HG02623 (cell line): ENCODE measurements around the gene LRSAM1.

Experiments used
- ATAC-seq: cut with Tn5 transposase; IDR thresholded peaks from one replicate; pipeline ENCODE4 v1.9.1; 2021; ENCODE audit warnings: moderate library complexity; ENCODE audit not compliant: unreplicated experiment

Gene LRSAM1

GRCh38 chr9:127424676-127424999 lies 26.7 kb upstream of the LRSAM1 start:
- ATAC-seq, result no peak

DNA sequence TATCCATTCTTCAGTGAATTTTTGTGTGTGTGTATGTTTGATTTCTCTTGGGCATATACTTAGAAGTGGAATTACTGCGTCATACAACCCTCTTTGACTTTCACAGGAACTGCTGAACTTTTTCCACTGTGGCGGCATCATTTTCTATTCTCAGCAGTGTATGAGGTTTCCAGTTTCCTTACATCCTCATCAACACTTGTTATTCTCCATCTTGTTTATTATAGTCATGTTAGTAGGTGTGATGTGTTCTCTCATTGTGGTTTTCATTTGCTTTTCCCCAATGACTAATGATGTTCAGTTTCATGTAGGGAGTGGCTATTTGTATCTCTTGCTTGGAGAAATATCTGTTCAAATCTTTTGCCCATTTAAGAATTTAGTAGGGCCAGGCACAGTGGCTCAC lies 24.6 kb upstream of the LRSAM1 start:
- no peak for ATAC-seq

GRCh38 chr9:127428348-127428747 lies 23.0 kb upstream of the LRSAM1 start:
- ATAC-seq, result no peak

DNA sequence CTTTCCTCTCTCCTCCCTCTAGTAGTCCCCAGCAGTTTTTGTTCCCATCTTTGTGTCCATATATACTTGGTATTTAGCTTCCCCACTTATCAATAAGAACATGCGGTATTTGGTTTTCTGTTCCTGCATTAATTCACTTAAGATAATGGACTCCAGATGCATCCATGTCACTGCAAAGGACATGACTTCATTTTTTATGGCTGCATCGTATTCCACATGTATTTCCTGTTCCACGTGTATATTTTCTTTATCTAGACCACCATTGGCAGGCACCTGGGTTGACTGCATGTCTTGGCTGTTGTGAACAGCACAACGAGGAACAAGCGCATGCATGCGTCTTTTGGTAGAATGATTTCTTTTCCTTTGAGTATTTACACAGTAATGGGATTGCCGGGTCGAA lies 20.9 kb upstream of the LRSAM1 start:
- ATAC-seq, result no peak

DNA sequence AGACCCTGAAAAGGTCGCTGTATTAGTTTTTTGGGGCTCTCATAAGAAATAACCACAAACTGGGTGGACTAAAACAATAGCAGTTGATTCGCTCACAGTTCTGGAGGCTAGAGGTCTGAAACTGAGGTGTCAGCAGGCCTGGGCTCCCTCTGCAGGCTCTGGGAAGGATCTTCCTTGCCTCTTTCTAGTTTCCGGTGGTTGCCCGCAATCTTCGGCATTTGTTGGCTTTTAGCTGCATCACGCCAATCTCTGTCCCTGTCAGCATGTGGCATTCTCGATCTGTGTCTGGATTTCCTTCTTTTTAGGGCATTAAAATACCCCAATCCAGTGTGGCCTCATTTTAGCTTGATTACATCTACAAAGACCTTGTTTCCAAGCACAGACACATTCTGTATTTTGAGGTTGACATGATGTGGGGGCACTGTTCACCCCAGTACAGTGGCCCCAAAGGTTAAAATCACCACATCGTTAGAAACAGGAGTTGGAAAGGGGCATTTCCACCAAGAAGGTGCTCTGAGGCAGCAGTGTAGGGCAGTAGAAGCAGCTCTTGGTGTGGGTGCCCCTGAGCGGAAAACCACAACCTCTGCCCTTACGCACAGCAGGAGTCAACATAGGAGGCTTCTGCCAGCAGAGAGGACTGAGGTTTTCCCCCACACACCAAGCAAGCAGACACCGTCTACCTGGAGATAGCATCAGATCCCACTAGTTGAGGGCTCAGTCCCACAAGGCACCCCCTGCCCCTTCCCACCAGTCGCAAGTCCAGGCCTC lies 13.6 kb upstream of the LRSAM1 start:
- ATAC-seq, result no peak

GRCh38 chr9:127438394-127438793 lies 12.9 kb upstream of the LRSAM1 start:
- ATAC-seq, result no peak

- no peak for ATAC-seq
These were observed 6.9 kb upstream of the LRSAM1 start for GRCh38 chr9:127444283-127444920.

DNA sequence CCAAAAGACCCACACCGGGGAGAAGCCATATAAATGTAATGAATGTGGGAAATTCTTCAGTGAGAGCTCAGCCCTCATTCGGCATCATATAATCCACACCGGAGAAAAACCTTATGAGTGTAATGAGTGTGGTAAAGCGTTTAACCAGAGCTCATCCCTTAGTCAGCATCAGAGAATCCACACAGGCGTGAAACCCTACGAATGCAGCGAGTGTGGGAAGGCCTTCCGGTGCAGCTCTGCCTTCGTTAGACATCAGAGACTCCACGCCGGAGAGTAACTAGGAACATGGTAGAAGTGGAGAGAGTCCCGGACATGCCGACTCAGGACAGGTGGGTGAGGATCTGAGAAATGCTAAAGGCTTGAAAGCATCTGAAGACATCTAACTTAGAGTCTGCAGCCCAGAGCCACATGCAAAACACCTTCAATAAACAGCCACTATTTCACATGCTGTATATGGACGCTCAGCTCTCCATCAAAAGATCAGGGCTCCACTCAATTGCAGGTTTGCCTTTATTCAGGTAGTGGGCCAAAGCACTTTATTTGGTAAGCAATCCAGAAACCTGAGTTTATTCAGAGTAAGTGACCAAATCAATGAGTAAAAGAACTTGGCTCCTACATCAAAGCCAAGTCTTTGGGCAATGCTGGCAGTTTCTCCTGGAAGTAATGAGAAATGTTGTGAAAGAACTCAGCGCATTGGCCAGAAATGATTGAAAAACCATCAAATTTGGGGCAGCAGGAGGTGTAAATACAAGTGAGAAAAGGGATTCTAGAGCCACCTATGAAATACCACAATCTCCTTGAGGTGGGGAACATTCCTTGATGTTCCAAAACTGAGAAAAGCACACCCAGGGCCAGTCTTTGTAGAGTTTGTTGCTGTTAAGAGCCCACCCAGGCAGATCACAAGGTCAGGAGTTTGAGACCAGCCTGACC lies 6.1 kb upstream of the LRSAM1 start:
- ATAC-seq, result no peak

DNA sequence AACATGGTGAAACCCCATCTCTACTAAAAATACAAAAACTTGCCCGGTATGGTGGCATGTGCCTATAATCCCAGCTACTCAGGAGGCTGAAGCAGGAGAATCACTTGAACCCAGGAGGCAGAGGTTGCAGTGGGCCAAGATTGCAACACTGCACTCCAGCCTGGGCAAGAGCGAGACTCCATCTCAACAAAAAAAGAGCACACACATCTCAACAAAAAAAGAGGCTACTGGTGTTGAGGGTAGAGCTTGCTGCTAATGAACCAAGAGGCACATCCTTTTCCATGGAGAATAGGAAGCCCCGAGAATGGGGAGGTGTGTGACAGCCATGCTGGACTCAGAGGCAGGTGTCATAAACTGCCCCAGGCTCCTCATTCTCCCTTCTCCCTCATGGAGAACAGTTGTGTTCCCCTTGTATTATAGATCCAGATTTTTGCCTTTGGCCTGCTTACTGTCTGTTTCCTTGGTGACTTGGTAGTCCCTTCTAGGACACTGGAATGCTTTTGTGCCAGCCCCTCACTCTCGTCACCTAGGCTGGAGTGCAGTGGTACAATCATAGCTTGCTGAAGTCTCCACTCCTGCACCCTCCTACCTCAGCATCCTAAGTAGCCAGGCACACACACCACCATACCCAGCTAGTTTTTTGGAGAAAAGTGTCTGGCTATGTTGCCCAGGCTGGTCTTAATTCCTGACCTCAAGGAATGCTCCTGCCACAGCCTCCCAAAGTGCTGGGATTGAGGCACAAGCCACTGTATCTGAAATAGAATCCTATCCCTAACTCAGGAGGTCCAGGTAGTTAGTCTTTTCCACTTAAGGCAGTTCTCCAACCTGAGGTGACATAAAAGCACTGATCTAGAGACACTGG lies 5.2 kb upstream of the LRSAM1 start:
- no peak for ATAC-seq

- ATAC-seq, result no peak
These were observed 4.4 kb upstream of the LRSAM1 start for GRCh38 chr9:127446713-127447415.

GRCh38 chr9:127447416-127448111 lies 3.7 kb upstream of the LRSAM1 start:
- ATAC-seq, result no peak

- ATAC-seq, result no peak
These were observed 3.1 kb upstream of the LRSAM1 start for GRCh38 chr9:127448112-127448805.

DNA sequence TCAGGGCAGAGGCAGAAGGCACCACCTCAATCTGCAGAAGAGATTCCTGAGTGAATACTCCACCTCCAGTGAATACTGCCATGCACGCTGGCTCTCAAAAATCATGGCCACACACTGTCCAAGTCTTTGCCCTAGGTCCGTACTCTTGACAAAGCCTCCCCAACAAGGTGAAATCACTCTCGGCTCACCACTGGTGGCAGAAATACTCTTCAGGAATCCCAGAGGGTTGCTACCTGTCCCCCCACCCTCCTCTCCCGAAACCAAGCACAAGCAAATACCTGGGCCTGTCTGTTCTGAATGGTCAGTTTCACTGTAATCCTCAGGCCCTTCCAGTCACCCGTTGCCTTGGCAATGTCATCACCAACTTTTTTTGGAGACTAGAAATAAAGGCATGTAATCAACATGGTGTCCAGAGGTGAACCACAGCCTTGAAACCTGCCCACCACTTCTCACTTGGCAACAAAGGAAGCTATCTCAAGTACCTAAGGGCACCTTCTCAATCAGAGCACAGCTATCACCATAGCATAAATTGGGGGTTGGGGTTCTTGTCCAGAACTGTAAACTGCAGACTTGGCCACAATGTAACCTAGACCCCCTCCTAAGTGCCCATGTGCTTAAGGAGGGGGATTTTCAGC lies 1.9 kb upstream of the LRSAM1 start:
- ATAC-seq, result no peak

DNA sequence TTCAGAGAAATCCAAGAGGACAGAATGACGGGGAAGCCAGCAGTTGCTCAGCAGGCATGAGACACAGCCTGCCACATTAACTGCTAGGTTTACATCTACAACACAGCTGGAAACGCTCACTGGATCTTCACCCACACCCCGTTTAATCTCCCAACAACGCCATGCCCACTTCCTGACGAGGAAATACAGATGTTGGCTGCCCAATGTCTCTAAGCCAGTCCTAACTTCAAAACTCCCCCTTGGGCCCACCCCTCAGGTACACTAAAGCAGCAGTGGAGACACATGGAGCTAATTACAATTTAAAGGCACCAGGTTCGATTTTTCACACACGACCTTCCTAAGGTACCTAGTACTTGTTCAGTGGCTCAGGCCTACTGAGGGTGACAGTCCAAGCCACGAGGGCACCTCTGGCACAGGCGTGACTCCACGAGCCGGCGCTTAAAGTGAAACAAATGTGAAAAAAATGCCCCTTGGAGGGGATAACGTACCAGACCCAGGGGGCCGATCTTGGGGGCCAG lies 1.0 kb upstream of the LRSAM1 start:
- ATAC-seq, result no peak

DNA sequence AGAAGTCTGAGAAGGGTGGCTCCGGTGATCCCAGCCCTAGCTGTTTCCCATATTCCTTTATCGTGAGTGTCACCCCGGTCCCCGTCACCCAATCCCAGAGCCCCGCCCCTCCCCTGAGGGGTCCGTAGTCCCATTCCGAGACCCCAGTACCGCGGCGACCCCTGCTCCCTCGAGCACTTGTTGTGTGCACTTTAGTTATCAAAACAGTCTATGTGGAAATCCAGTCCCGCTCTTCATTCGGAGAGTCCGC lies 223 bp downstream of the LRSAM1 start:
- ATAC-seq, result no peak

- peak; percentile 8 for ATAC-seq
These were observed 747 bp downstream of the LRSAM1 start for GRCh38 chr9:127451858-127452656.

DNA sequence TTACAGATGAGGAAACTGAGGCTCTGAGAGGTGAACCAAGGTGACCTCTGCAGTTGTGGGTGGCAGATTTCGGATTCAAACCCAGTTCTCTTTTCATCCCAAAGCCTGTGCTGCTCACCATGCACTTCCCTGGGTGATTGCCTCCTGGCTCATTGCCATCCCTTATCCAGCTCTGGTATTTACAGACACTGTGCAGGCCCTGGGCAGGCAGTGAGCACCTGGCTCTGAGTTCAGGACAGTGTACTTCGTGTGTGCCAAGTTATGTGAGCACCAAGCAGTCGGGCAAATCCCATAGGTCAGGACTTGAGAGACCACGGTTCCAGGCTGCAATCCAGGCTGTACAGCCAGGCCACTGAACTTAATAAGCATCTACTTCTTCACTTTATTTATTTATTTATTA lies 1.4 kb downstream of the LRSAM1 start:
- no peak for ATAC-seq
